Astrocyte (in vitro differentiated cells and primary cell): Measurements from ENCODE around the gene MEGF8. TPM values are rescaled to one million over a fixed set of nuclear protein-coding genes. Genes with fewer than 3 reads are reported as not detected.

Experiments
- DNase-seq: peaks from one replicate; pipeline ENCODE4 v3.0.0-alpha.2; 2010; ENCODE audit warnings: low read depth
- FAIRE-seq: peaks from 2 replicates; lab custom pipeline; 2011; peaks lifted over from hg19 to GRCh38; lab: Jason Lieb, UNC
- H2AFZ ChIP-seq: 2 replicates; pipeline ENCODE4 v1.6.0; 2012; ENCODE audit warnings: low read depth, low read length, inconsistent platforms
- H3K27ac ChIP-seq: 2 replicates; pipeline ENCODE4 v1.5.1; 2011; ENCODE audit warnings: low read depth, low read length, inconsistent platforms
- H3K27me3 ChIP-seq: 2 replicates; pipeline ENCODE4 v1.6.0; 2011; ENCODE audit warnings: low read length, inconsistent platforms; ENCODE audit not compliant: insufficient read depth
- H3K36me3 ChIP-seq: 2 replicates; pipeline ENCODE4 v1.5.1; 2011; ENCODE audit warnings: low read length, inconsistent platforms; ENCODE audit not compliant: insufficient read depth
- H3K4me1 ChIP-seq: 2 replicates; pipeline ENCODE4 v1.5.1; 2011; ENCODE audit warnings: low read length, inconsistent platforms; ENCODE audit not compliant: insufficient read depth
- H3K4me2 ChIP-seq: 2 replicates; pipeline ENCODE4 v1.6.0; 2012; ENCODE audit warnings: low read length, inconsistent platforms
- H3K4me3 ChIP-seq: 2 replicates; pipeline ENCODE4 v1.5.1; 2011; ENCODE audit warnings: low read depth, mild to moderate bottlenecking, low read length, inconsistent platforms; ENCODE audit not compliant: insufficient read depth
- H3K79me2 ChIP-seq: 2 replicates; pipeline ENCODE4 v1.6.0; 2012; ENCODE audit warnings: mild to moderate bottlenecking, low read length, inconsistent platforms; ENCODE audit not compliant: insufficient read depth
- H3K9ac ChIP-seq: 2 replicates; pipeline ENCODE4 v1.6.0; 2012; ENCODE audit warnings: mild to moderate bottlenecking, low read length, inconsistent platforms
- H3K9me3 ChIP-seq: 2 replicates; pipeline ENCODE4 v1.5.1; 2012; ENCODE audit warnings: low read depth, mild to moderate bottlenecking, low read length, inconsistent platforms; ENCODE audit not compliant: insufficient read depth
- H4K20me1 ChIP-seq: 2 replicates; pipeline ENCODE4 v1.6.0; 2012; ENCODE audit warnings: low read length, inconsistent platforms; ENCODE audit not compliant: insufficient read depth
- H3K27ac Mint-ChIP-seq: one replicate; pipeline ENCODE4 v1.8.0; 2021; ENCODE audit warnings: mild to moderate bottlenecking, mixed read lengths; ENCODE audit not compliant: unreplicated experiment
- H3K27me3 Mint-ChIP-seq: one replicate; pipeline ENCODE4 v1.8.0; 2021; ENCODE audit warnings: low read depth, mixed read lengths; ENCODE audit not compliant: unreplicated experiment
- H3K36me3 Mint-ChIP-seq: one replicate; pipeline ENCODE4 v1.8.0; 2021; ENCODE audit warnings: low read depth, mixed read lengths; ENCODE audit not compliant: unreplicated experiment
- H3K4me1 Mint-ChIP-seq: one replicate; pipeline ENCODE4 v1.8.0; 2021; ENCODE audit warnings: low read depth, mixed read lengths; ENCODE audit not compliant: unreplicated experiment
- H3K4me3 Mint-ChIP-seq: one replicate; pipeline ENCODE4 v1.8.0; 2021; ENCODE audit warnings: mild to moderate bottlenecking, moderate library complexity, mixed read lengths; ENCODE audit not compliant: unreplicated experiment
- H3K9me3 Mint-ChIP-seq: one replicate; pipeline ENCODE4 v1.8.0; 2021; ENCODE audit warnings: mild to moderate bottlenecking, mixed read lengths; ENCODE audit not compliant: unreplicated experiment
- EZH2 ChIP-seq: IDR thresholded peaks from 2 replicates; pipeline ENCODE4 v1.6.1; 2012; ENCODE audit warnings: mild to moderate bottlenecking, low read length, inconsistent platforms; ENCODE audit not compliant: insufficient read depth
- total RNA-seq: library from RNA; stranded (reverse); gene quantifications from 2 replicates; pipeline ENCODE4 v1.2.1, GENCODE V29; 2021
- TF ChIP-seq, protein P1 (sequence below): IDR thresholded peaks from 2 replicates; pipeline ENCODE4 v1.5.1; 2011; ENCODE audit warnings: low read depth, mild to moderate bottlenecking, inconsistent platforms, low read length, moderate library complexity; ENCODE audit not compliant: insufficient read depth

Gene MEGF8
- total RNA-seq, 1 donor from 2014 or later, result 42.0 TPM

DNA sequence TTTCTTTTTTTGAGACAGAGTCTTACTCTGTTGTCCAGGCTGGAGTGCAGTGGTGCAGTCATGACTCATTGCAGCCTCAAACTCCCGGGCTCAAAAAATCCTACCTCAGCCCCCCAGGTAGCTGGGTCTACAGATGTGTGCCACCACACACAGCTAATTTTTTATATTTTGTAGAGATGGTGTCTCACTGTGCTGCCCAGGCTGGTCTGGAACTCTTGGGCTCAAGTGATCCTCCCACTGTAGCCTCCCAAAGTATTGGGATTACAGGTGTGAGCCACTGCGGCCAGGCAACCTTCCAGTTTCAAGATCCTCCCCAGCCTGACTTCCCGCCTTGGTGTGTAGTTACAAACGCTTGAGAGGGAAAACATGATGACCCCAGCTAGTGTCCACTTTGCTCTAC lies 42.5 kb downstream of the MEGF8 start:
- H3K27me3 Mint-ChIP-seq, result no peaks in the 10 kb centered on the region
- H3K9me3 Mint-ChIP-seq, result peaks cover 6% of the 10 kb centered on the region
- peaks cover 47% of the 10 kb centered on the region for H3K36me3 Mint-ChIP-seq
- Histone ChIP-seq H3K4me1 (no peaks in the 10 kb centered on the region), H4K20me1 (no peaks in the 10 kb centered on the region), H3K79me2 (no peaks in the 10 kb centered on the region), H3K27me3 (no peaks in the 10 kb centered on the region), H3K9me3 (peaks cover 9% of the 10 kb centered on the region), H3K36me3 (peaks cover 4% of the 10 kb centered on the region), H3K9ac (no peak overlapping the region), H2AFZ (no peak overlapping the region), H3K4me2 (no peak overlapping the region), H3K27ac (no peak overlapping the region), H3K4me3 (no peak overlapping the region)
- H3K4me3 Mint-ChIP-seq, result no peak overlapping the region
- H3K4me1 Mint-ChIP-seq, result no peaks in the 10 kb centered on the region
- H3K27ac Mint-ChIP-seq, result no peak overlapping the region
- TF ChIP-seq, protein P1, sequence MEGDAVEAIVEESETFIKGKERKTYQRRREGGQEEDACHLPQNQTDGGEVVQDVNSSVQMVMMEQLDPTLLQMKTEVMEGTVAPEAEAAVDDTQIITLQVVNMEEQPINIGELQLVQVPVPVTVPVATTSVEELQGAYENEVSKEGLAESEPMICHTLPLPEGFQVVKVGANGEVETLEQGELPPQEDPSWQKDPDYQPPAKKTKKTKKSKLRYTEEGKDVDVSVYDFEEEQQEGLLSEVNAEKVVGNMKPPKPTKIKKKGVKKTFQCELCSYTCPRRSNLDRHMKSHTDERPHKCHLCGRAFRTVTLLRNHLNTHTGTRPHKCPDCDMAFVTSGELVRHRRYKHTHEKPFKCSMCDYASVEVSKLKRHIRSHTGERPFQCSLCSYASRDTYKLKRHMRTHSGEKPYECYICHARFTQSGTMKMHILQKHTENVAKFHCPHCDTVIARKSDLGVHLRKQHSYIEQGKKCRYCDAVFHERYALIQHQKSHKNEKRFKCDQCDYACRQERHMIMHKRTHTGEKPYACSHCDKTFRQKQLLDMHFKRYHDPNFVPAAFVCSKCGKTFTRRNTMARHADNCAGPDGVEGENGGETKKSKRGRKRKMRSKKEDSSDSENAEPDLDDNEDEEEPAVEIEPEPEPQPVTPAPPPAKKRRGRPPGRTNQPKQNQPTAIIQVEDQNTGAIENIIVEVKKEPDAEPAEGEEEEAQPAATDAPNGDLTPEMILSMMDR, result no peak
- TF ChIP-seq EZH2, result no peak
- no peak for DNase-seq
- no peak for FAIRE-seq

DNA sequence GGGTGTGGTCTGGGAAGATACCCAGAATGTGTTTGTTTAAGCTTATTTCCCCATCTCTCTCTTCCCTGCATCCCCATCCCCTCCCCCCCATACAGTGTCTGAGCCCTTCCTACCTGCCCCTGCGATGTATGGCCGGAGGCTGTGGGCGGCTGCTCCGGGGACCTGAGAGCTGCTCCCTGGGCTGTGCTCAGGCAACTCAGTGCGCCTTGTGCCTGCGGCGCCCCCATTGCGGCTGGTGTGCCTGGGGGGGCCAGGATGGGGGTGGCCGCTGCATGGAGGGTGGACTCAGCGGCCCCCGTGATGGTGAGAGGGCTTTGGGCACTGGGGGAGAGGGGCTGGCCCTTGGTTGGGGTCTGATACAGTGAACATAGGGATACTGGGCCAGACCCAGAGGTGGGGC lies 42.9 kb downstream of the MEGF8 start:
- H3K4me3 Mint-ChIP-seq, result no peak overlapping the region
- H3K27ac ChIP-seq, result no peak overlapping the region
- no peak overlapping the region for H3K9ac ChIP-seq
- H3K36me3 Mint-ChIP-seq, result peaks cover 44% of the 10 kb centered on the region
- peaks cover 6% of the 10 kb centered on the region for H3K9me3 Mint-ChIP-seq
- H3K27me3 ChIP-seq, result no peaks in the 10 kb centered on the region
- no peak for TF ChIP-seq EZH2
- TF ChIP-seq, protein P1, result no peak
- H3K4me1 Mint-ChIP-seq, result no peaks in the 10 kb centered on the region
- no peaks in the 10 kb centered on the region for H3K4me1 ChIP-seq
- peaks cover 9% of the 10 kb centered on the region for H3K9me3 ChIP-seq
- FAIRE-seq (no peak), DNase-seq (no peak)
- H4K20me1 ChIP-seq, result no peaks in the 10 kb centered on the region
- H3K4me3 ChIP-seq, result no peak overlapping the region
- H3K36me3 ChIP-seq, result peaks cover 4% of the 10 kb centered on the region
- no peaks in the 10 kb centered on the region for H3K27me3 Mint-ChIP-seq
- H3K4me2 ChIP-seq, result no peak overlapping the region
- H2AFZ ChIP-seq, result no peak overlapping the region
- no peaks in the 10 kb centered on the region for H3K79me2 ChIP-seq
- no peak overlapping the region for H3K27ac Mint-ChIP-seq

DNA sequence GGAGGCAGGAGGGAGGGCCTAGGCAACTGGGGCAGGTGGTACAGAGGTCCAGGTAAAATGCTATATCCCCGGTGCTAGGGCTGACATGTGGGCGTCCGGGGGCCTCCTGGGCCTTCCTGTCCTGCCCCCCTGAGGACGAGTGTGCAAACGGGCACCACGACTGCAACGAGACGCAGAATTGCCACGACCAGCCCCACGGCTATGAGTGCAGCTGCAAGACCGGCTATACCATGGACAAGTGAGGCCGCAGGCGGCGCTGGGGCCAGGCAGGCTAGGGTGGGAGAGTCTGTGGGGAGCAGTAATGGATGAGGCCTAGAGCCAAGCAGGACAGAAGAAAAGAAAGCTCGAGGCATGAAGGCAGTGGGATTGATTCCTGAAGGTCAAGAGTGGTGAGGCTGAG lies 43.3 kb downstream of the MEGF8 start:
- peaks cover 2% of the 10 kb centered on the region for H3K36me3 ChIP-seq
- Mint-ChIP-seq H3K27me3 (no peaks in the 10 kb centered on the region), H3K4me3 (no peak overlapping the region), H3K9me3 (peaks cover 6% of the 10 kb centered on the region), H3K27ac (no peak overlapping the region), H3K36me3 (peaks cover 41% of the 10 kb centered on the region), H3K4me1 (no peaks in the 10 kb centered on the region)
- no peak overlapping the region for H3K4me2 ChIP-seq
- no peak for TF ChIP-seq EZH2
- TF ChIP-seq, protein P1, result no peak
- FAIRE-seq, result no peak
- DNase-seq, result no peak
- no peaks in the 10 kb centered on the region for H3K79me2 ChIP-seq
- H4K20me1 ChIP-seq, result no peaks in the 10 kb centered on the region
- H3K9me3 ChIP-seq, result peaks cover 8% of the 10 kb centered on the region
- no peak overlapping the region for H3K4me3 ChIP-seq
- no peak overlapping the region for H2AFZ ChIP-seq
- no peaks in the 10 kb centered on the region for H3K4me1 ChIP-seq
- H3K27ac ChIP-seq, result no peak overlapping the region
- H3K27me3 ChIP-seq, result no peaks in the 10 kb centered on the region
- H3K9ac ChIP-seq, result no peak overlapping the region
